Neural cell (in vitro differentiated cells): ENCODE measurements around the gene GTF2IRD1.

Experiments used
- EP300 ChIP-seq: fragments of 450-650 bp; conservative IDR thresholded peaks from 2 replicates; pipeline ENCODE4 v1.6.1; 2014; ENCODE audit warnings: antibody characterized with exemption, mild to moderate bottlenecking, moderate library complexity; ENCODE audit not compliant: poor library complexity, severe bottlenecking
- EZH2 ChIP-seq: fragments of 200-600, 300-800 bp; shearing (Covaris generic), sonication (generic); IDR thresholded peaks from 2 replicates; pipeline ENCODE4 v1.6.1; 2014; ENCODE audit warnings: antibody characterized with exemption, low read length, borderline replicate concordance, mild to moderate bottlenecking; ENCODE audit not compliant: insufficient read depth, poor library complexity, severe bottlenecking
- MXI1 ChIP-seq: fragments of 450-650 bp; conservative IDR thresholded peaks from 2 replicates; pipeline ENCODE4 v1.6.1; 2014; ENCODE audit warnings: antibody characterized with exemption, mild to moderate bottlenecking; ENCODE audit not compliant: poor library complexity, severe bottlenecking
- POLR2AphosphoS5 ChIP-seq: IDR thresholded peaks from 2 replicates; pipeline ENCODE4 v1.6.1; 2012
- RAD21 ChIP-seq: fragments of 450-650 bp; conservative IDR thresholded peaks from 2 replicates; pipeline ENCODE4 v1.6.1; 2014; ENCODE audit warnings: antibody characterized with exemption, mild to moderate bottlenecking, moderate library complexity
- SMC3 ChIP-seq: fragments of 450-650 bp; conservative IDR thresholded peaks from 2 replicates; pipeline ENCODE4 v1.6.1; 2014; ENCODE audit warnings: antibody characterized with exemption, mild to moderate bottlenecking, moderate library complexity; ENCODE audit not compliant: poor library complexity
- TAF1 ChIP-seq: IDR thresholded peaks from 2 replicates; pipeline ENCODE4 v1.6.1; 2012; ENCODE audit warnings: low read depth
- TF ChIP-seq, protein P1 (sequence below): fragments of 450-650 bp; IDR thresholded peaks from 2 replicates; pipeline ENCODE4 v1.5.1; 2014; ENCODE audit warnings: antibody characterized with exemption, mild to moderate bottlenecking, moderate library complexity; ENCODE audit not compliant: poor library complexity, severe bottlenecking
- TF ChIP-seq, protein P2 (sequence below): IDR thresholded peaks from 2 replicates; pipeline ENCODE4 v1.6.1; 2012; ENCODE audit warnings: borderline replicate concordance

DNA sequence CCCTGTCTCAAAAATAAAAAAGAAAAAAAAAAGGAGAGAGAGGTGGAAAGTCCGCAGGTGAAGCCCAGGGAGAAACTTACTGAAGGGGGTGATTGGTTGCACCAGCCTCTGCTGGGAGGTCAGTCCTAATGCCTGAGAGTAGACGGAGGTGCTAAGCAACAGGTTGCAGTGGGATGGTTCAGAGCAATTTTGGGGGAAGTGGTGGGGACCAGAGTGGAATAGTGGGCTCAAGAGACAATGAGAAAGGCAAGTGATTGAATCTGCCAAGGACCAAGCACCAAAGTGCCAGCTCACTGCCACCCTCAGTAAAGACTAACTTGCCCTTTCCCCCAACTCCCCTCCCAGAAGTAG lies 113.6 kb downstream of the GTF2IRD1 start:
- TF ChIP-seq, protein P1, sequence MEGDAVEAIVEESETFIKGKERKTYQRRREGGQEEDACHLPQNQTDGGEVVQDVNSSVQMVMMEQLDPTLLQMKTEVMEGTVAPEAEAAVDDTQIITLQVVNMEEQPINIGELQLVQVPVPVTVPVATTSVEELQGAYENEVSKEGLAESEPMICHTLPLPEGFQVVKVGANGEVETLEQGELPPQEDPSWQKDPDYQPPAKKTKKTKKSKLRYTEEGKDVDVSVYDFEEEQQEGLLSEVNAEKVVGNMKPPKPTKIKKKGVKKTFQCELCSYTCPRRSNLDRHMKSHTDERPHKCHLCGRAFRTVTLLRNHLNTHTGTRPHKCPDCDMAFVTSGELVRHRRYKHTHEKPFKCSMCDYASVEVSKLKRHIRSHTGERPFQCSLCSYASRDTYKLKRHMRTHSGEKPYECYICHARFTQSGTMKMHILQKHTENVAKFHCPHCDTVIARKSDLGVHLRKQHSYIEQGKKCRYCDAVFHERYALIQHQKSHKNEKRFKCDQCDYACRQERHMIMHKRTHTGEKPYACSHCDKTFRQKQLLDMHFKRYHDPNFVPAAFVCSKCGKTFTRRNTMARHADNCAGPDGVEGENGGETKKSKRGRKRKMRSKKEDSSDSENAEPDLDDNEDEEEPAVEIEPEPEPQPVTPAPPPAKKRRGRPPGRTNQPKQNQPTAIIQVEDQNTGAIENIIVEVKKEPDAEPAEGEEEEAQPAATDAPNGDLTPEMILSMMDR = no peak
- TF ChIP-seq TAF1 (no peak), POLR2AphosphoS5 (no peak), SMC3 (no peak), EZH2 (no peak), EP300 (no peak), MXI1 (no peak), RAD21 (no peak)
- TF ChIP-seq, protein P2, sequence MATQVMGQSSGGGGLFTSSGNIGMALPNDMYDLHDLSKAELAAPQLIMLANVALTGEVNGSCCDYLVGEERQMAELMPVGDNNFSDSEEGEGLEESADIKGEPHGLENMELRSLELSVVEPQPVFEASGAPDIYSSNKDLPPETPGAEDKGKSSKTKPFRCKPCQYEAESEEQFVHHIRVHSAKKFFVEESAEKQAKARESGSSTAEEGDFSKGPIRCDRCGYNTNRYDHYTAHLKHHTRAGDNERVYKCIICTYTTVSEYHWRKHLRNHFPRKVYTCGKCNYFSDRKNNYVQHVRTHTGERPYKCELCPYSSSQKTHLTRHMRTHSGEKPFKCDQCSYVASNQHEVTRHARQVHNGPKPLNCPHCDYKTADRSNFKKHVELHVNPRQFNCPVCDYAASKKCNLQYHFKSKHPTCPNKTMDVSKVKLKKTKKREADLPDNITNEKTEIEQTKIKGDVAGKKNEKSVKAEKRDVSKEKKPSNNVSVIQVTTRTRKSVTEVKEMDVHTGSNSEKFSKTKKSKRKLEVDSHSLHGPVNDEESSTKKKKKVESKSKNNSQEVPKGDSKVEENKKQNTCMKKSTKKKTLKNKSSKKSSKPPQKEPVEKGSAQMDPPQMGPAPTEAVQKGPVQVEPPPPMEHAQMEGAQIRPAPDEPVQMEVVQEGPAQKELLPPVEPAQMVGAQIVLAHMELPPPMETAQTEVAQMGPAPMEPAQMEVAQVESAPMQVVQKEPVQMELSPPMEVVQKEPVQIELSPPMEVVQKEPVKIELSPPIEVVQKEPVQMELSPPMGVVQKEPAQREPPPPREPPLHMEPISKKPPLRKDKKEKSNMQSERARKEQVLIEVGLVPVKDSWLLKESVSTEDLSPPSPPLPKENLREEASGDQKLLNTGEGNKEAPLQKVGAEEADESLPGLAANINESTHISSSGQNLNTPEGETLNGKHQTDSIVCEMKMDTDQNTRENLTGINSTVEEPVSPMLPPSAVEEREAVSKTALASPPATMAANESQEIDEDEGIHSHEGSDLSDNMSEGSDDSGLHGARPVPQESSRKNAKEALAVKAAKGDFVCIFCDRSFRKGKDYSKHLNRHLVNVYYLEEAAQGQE = no peak
